Suprapubic skin (tissue), 4 donors: ENCODE results near the gene S100A14. TPM values are rescaled to one million over a fixed set of nuclear protein-coding genes. Genes with fewer than 3 reads are reported as not detected.

Experiments used
- DNase-seq, 2 donors: peaks; one replicate each; pipeline ENCODE4 v3.0.0-alpha.2; 2019; ENCODE audit warnings: low spot score in 2 of 2
- H3K27ac ChIP-seq: fragments of 200-600 bp; sonication (generic); one replicate; pipeline ENCODE4 v1.5.1; 2019
- H3K27me3 ChIP-seq: fragments of 200-600 bp; sonication (generic); one replicate; pipeline ENCODE4 v1.5.1; 2019
- H3K36me3 ChIP-seq: fragments of 200-600 bp; sonication (generic); one replicate; pipeline ENCODE4 v1.5.1; 2019
- H3K4me1 ChIP-seq: fragments of 200-600 bp; sonication (generic); one replicate; pipeline ENCODE4 v1.5.1; 2019
- H3K4me3 ChIP-seq: fragments of 200-600 bp; sonication (generic); one replicate; pipeline ENCODE4 v1.5.1; 2019; ENCODE audit warnings: mild to moderate bottlenecking
- H3K9me3 ChIP-seq: fragments of 200-600 bp; sonication (generic); one replicate; pipeline ENCODE4 v1.5.1; 2019
- EP300 ChIP-seq: sonication (generic); formaldehyde crosslinking; IDR thresholded peaks from one replicate; pipeline ENCODE4 v1.6.1; 2017; ENCODE audit warnings: antibody characterized with exemption
- POLR2A ChIP-seq, 2 donors: fragments of 450-650 bp; IDR thresholded peaks; one replicate each; pipeline ENCODE4 v1.6.1; 2017; ENCODE audit warnings: antibody characterized with exemption in 2 of 2, mild to moderate bottlenecking in 2 of 2, moderate library complexity in 2 of 2
- POLR2AphosphoS5 ChIP-seq, 3 donors: sonication (generic); formaldehyde crosslinking; IDR thresholded peaks; one replicate each; pipeline ENCODE4 v1.6.1; 2017; ENCODE audit warnings: antibody characterized with exemption in 3 of 3
- WGBS: methylation state at CpG from one replicate; pipeline ENCODE4 v1.1.5; 2018; 5-methylcytosine and 5-hydroxymethylcytosine counted together
- total RNA-seq, 4 donors: library from RNA; depleted of rRNA; stranded (reverse); fragments of >200 nt; gene quantifications; one replicate each; pipeline ENCODE4 v1.1.0, GENCODE V29; 2016
- TF ChIP-seq, protein P1 (sequence below), 2 donors: fragments of 200-600 bp in 1 of 2; fragments of 450-650 bp in 1 of 2; sonication (generic) in 1 of 2; IDR thresholded peaks; one replicate each; pipeline ENCODE4 v1.5.1; 2016 to 2019; ENCODE audit warnings: antibody characterized with exemption in 2 of 2, mild to moderate bottlenecking in 1 of 2, moderate library complexity in 1 of 2

S100A14 gene
- total RNA-seq, 4 donors from 2014 or later, result 252 to 555 (median 445) TPM

DNA sequence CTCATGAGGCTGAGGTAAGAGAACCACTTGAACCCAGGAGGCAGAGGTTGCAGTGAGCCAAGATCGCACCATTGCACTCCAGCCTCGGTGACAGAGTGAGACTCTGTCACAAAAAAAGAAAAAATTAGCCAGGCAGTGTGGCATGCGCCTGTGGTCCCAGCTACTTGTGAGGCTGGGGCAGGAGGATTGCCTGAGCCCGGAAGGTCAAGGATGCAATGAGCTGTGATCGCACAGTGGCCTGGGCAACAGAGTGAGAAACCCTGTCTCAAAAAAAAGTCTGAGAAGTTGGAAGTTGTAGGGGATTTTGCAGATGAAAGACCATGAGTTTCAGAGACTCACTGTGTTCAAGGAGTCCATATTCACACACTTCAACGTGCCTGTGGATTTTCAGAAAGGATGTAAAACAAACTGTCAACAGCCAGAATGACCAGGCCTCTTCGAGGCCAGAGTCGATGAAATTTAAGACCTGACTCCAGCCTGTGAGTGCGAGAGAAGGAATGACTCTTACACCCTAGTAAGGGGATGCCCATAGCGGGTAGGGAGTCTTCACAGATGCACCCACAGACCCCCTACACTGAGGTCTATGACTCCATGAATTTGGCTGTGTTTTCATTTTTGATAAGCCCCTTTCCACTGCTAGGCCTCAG is 9.0 kb upstream of the S100A14 start:
- DNase-seq, result no peak
- peak overlapping the region; percentile 55 for H3K4me3 ChIP-seq
- peaks cover 51% of the 10 kb centered on the region for H3K4me1 ChIP-seq
- TF ChIP-seq POLR2AphosphoS5 (IDR thresholded peaks at IDR 0.05) (no peak), EP300 (no peak), POLR2A (IDR thresholded peaks at IDR 0.05) (no peak)
- TF ChIP-seq, protein P1, sequence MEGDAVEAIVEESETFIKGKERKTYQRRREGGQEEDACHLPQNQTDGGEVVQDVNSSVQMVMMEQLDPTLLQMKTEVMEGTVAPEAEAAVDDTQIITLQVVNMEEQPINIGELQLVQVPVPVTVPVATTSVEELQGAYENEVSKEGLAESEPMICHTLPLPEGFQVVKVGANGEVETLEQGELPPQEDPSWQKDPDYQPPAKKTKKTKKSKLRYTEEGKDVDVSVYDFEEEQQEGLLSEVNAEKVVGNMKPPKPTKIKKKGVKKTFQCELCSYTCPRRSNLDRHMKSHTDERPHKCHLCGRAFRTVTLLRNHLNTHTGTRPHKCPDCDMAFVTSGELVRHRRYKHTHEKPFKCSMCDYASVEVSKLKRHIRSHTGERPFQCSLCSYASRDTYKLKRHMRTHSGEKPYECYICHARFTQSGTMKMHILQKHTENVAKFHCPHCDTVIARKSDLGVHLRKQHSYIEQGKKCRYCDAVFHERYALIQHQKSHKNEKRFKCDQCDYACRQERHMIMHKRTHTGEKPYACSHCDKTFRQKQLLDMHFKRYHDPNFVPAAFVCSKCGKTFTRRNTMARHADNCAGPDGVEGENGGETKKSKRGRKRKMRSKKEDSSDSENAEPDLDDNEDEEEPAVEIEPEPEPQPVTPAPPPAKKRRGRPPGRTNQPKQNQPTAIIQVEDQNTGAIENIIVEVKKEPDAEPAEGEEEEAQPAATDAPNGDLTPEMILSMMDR (IDR thresholded peaks at IDR 0.05), result no peak
- H3K27ac ChIP-seq, result no peak overlapping the region
- WGBS, result 95% methylated on average over 10 of the region's 10 CpGs
- no peaks in the 10 kb centered on the region for H3K27me3 ChIP-seq
- peaks cover 10% of the 10 kb centered on the region for H3K36me3 ChIP-seq
- H3K9me3 ChIP-seq, result no peaks in the 10 kb centered on the region

DNA sequence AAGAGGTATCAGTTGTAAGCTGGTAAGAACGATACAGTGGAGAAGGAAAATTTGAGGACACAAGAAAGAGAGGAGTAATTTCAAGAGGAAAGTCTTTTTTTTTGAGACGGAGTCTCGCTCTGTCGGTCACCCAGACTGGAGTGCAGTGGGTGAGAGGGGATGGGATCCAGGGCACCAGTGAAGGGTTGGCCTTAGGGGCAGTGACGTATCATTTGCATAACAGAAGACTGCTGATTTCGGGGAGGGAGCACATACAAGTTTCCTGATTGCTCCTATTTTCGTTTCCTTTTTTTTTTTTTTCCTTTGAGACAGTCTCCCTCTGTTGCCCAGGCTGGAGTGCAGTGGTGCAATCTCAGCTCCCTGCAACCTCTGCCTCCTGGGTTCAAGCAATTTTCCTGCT is 7.0 kb upstream of the S100A14 start:
- no peak overlapping the region for H3K4me3 ChIP-seq
- no peaks in the 10 kb centered on the region for H3K9me3 ChIP-seq
- H3K36me3 ChIP-seq, result peaks cover 10% of the 10 kb centered on the region
- no peak overlapping the region for H3K27ac ChIP-seq
- 83% methylated on average over 7 of the region's 7 CpGs for WGBS
- TF ChIP-seq EP300 (no peak), POLR2AphosphoS5 (IDR thresholded peaks at IDR 0.05) (no peak), POLR2A (IDR thresholded peaks at IDR 0.05) (no peak)
- TF ChIP-seq, protein P1 (IDR thresholded peaks at IDR 0.05), result no peak
- DNase-seq, result no peak
- no peaks in the 10 kb centered on the region for H3K27me3 ChIP-seq
- peaks cover 37% of the 10 kb centered on the region for H3K4me1 ChIP-seq

DNA sequence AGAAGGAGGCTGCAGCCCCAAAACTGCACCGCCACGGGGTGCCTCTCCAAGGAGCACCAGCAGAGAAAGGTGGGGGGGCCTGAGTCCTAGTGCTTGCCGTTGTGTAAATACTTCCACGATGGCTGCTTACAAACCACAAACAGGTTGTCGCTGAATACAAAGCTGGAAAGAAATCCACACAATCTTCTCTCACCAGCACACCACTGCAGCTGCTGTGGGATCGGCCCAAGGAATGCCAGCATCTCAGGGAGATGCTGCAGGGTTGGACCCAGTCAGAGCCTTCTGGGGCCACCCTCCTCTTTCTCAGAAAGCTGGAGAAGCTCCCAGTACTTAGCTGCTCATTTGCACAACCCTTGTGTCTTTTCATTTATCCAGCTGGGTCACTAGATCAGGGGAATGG is 3.0 kb upstream of the S100A14 start:
- peaks cover 39% of the 10 kb centered on the region for H3K4me1 ChIP-seq
- H3K36me3 ChIP-seq, result peaks cover 2% of the 10 kb centered on the region
- no peak for DNase-seq

DNA sequence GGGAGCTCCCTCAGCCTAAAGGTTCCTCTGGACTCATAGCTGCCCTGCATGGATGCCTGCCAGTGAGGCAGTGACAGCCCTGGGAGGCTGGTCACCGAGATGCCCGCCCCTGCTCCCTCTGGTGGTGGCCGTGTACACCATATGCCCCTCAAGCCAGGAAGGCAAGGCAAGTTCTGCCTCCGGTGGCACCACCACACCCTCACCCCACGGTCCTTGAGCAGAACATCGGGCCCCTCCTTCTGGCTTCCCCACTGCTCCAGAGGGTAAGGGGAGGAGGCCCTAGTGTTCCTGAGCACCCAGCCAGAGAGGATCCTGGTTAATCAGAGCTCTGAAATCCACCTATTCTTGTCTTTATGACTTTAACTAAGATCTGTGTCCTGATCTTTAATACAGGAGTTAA is 1.5 kb upstream of the S100A14 start:
- Histone ChIP-seq H3K4me3 (no peak overlapping the region), H3K4me1 (peaks cover 52% of the 10 kb centered on the region), H3K36me3 (no peaks in the 10 kb centered on the region), H3K27ac (peak overlapping the region; percentile 88), H3K27me3 (no peaks in the 10 kb centered on the region), H3K9me3 (no peaks in the 10 kb centered on the region)
- 34% methylated on average over 3 of the region's 6 CpGs for WGBS
- TF ChIP-seq, protein P1 (IDR thresholded peaks at IDR 0.05), result peak in 1 of 2 donors; percentile 64
- peak in 1 of 3 donors; percentile 46 for TF ChIP-seq POLR2AphosphoS5 (IDR thresholded peaks at IDR 0.05)
- no peak for TF ChIP-seq POLR2A (IDR thresholded peaks at IDR 0.05)
- DNase-seq, result peak; percentile 87 to 94

More for the DNA sequence above, 3.0 kb upstream of the S100A14 start:
- TF ChIP-seq POLR2AphosphoS5 (IDR thresholded peaks at IDR 0.05), result no peak
- TF ChIP-seq POLR2A (IDR thresholded peaks at IDR 0.05), result no peak
- TF ChIP-seq, protein P1 (IDR thresholded peaks at IDR 0.05), result no peak
- TF ChIP-seq EP300, result no peak
- no peaks in the 10 kb centered on the region for H3K9me3 ChIP-seq
- no peaks in the 10 kb centered on the region for H3K27me3 ChIP-seq
- no peak overlapping the region for H3K27ac ChIP-seq
- no peak overlapping the region for H3K4me3 ChIP-seq
- WGBS, result 100% methylated on average over 3 of the region's 6 CpGs

DNA sequence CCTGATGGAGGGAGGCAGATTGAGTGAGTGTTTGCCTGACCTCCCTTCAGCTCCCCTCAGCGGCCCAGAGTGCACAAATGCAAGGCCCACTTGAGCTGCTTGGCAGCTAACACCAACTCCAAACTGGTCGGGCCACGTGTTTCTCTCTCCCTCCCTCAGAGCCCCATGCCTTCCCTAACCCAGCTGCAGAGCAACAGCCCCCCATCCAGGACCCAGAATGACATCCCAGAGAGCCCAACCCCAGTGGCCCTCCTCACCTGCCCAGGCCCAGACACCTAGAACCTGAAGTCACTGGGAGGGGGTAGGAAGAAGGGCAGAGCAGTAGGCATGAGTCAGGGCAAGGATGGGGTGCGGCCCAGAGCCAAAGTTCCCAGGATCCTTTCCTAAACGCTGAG is 789 bp upstream of the S100A14 start:
- Histone ChIP-seq H3K36me3 (no peaks in the 10 kb centered on the region), H3K9me3 (no peaks in the 10 kb centered on the region), H3K4me3 (no peak overlapping the region), H3K27ac (peak overlapping the region; percentile 88), H3K4me1 (peaks cover 52% of the 10 kb centered on the region), H3K27me3 (no peaks in the 10 kb centered on the region)
- TF ChIP-seq EP300, result no peak
- TF ChIP-seq POLR2AphosphoS5 (IDR thresholded peaks at IDR 0.05), result no peak
- TF ChIP-seq, protein P1 (IDR thresholded peaks at IDR 0.05), result no peak
- TF ChIP-seq POLR2A (IDR thresholded peaks at IDR 0.05), result no peak
- WGBS, result 44% methylated on average over 5 of the region's 5 CpGs
- peak in 1 of 2 donors; percentile 72 for DNase-seq
